Esophagus squamous epithelium (tissue), 4 donors: ENCODE measurements around the gene EMILIN2.

Experiments used
- POLR2A ChIP-seq, 4 donors: fragments of 450-650 bp; IDR thresholded peaks; one replicate each; pipeline ENCODE4 v1.6.1; 2017; ENCODE audit warnings: antibody characterized with exemption in 4 of 4, mild to moderate bottlenecking in 4 of 4, moderate library complexity in 3 of 4
- TF ChIP-seq, protein P1 (sequence below), 6 experiments: fragments of 450-650 bp in 4 of 6; fragments of 200-600 bp in 2 of 6; sonication (generic) in 2 of 6; IDR thresholded peaks; one replicate each; pipeline ENCODE4 v1.5.1; 2016 to 2019; ENCODE audit warnings: antibody characterized with exemption in 6 of 6, mild to moderate bottlenecking in 4 of 6, moderate library complexity in 4 of 6

GRCh38 chr18:2919600-2919999 lies 72.8 kb downstream of the EMILIN2 start:
- TF ChIP-seq, protein P1, sequence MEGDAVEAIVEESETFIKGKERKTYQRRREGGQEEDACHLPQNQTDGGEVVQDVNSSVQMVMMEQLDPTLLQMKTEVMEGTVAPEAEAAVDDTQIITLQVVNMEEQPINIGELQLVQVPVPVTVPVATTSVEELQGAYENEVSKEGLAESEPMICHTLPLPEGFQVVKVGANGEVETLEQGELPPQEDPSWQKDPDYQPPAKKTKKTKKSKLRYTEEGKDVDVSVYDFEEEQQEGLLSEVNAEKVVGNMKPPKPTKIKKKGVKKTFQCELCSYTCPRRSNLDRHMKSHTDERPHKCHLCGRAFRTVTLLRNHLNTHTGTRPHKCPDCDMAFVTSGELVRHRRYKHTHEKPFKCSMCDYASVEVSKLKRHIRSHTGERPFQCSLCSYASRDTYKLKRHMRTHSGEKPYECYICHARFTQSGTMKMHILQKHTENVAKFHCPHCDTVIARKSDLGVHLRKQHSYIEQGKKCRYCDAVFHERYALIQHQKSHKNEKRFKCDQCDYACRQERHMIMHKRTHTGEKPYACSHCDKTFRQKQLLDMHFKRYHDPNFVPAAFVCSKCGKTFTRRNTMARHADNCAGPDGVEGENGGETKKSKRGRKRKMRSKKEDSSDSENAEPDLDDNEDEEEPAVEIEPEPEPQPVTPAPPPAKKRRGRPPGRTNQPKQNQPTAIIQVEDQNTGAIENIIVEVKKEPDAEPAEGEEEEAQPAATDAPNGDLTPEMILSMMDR (IDR thresholded peaks at IDR 0.05): no peak
- TF ChIP-seq POLR2A (IDR thresholded peaks at IDR 0.05): no peak
